Sigmoid colon (tissue), 4 donors: ENCODE measurements around the gene PAX5.

Experiments
- CTCF ChIP-seq, 4 experiments: fragments of 450-650 bp in 3 of 4; fragments of 200-600 bp in 1 of 4; IDR thresholded peaks; one replicate each; pipeline ENCODE4 v1.5.1; 2016 to 2019; ENCODE audit warnings: antibody characterized with exemption in 4 of 4, mild to moderate bottlenecking in 3 of 4, moderate library complexity in 2 of 4
- EP300 ChIP-seq, 4 donors: sonication (generic); formaldehyde crosslinking; IDR thresholded peaks; one replicate each; pipeline ENCODE4 v1.6.1; 2017; ENCODE audit warnings: antibody characterized with exemption in 4 of 4
- POLR2A ChIP-seq, 2 donors: fragments of 450-650 bp; IDR thresholded peaks; one replicate each; pipeline ENCODE4 v1.6.1; 2016; ENCODE audit warnings: antibody characterized with exemption in 2 of 2, mild to moderate bottlenecking in 2 of 2, moderate library complexity in 2 of 2
- POLR2AphosphoS5 ChIP-seq, 4 donors: sonication (generic); formaldehyde crosslinking; IDR thresholded peaks; one replicate each; pipeline ENCODE4 v1.6.1; 2017; ENCODE audit warnings: antibody characterized with exemption in 4 of 4

GRCh38 chr9:36939655-36940499 lies 94.2 kb downstream of the PAX5 start:
- no peak for TF ChIP-seq POLR2AphosphoS5 (IDR thresholded peaks at IDR 0.05)
- TF ChIP-seq EP300 (IDR thresholded peaks at IDR 0.05), result no peak
- no peak for TF ChIP-seq CTCF (IDR thresholded peaks at IDR 0.05)
- no peak for TF ChIP-seq POLR2A (IDR thresholded peaks at IDR 0.05)
